PFSK-1 (cell line): ENCODE measurements around the gene CD22.

Source experiments
- POLR2AphosphoS5 ChIP-seq: IDR thresholded peaks from 2 replicates; pipeline ENCODE4 v1.6.1; 2012; ENCODE audit warnings: low read depth, mild to moderate bottlenecking, control low read depth, low read length, moderate library complexity
- SIN3A ChIP-seq: IDR thresholded peaks from 2 replicates; pipeline ENCODE4 v1.6.1; 2012; ENCODE audit warnings: mild to moderate bottlenecking, low read length, moderate library complexity, borderline replicate concordance; ENCODE audit not compliant: insufficient read depth

GRCh38 chr19:35352448-35353304 lies 23.7 kb downstream of the CD22 start:
- no peak for TF ChIP-seq POLR2AphosphoS5
- TF ChIP-seq SIN3A, result no peak
